ENCODE measurements around the gene PIGT.

GRCh38 chr20:45400346-45401031, 15.5 kb upstream of the PIGT start:
- TF ChIP-seq FOXP1 (CRISPR knock-in tag; IDR thresholded peaks at IDR 0.05; ENCODE audit: borderline replicate concordance) (no peak), CTCF (IDR thresholded peaks at IDR 0.05) (no peak), ATF3 (CRISPR knock-in tag; conservative IDR thresholded peaks at IDR 0.05) (no peak), ZSCAN18 (CRISPR knock-in tag; IDR thresholded peaks at IDR 0.05) (no peak), ZBTB21 (CRISPR knock-in tag; IDR thresholded peaks at IDR 0.05; ENCODE audit: borderline replicate concordance) (no peak), TEAD1 (CRISPR knock-in tag; IDR thresholded peaks at IDR 0.05) (no peak)
